Parietal lobe (tissue), 1 donor: Measurements from ENCODE around the gene CYFIP1. TPM values are rescaled to one million over a fixed set of nuclear protein-coding genes. Genes with fewer than 3 reads are reported as not detected.

ENCODE experiments used
- total RNA-seq: library from RNA; depleted of rRNA; stranded (reverse); fragments of >200 nt; gene quantifications from one replicate; pipeline ENCODE4 v1.2.3, GENCODE V29; 2014

The CYFIP1 gene
- 89.8 TPM for total RNA-seq

GRCh38 chr15:22980189-22981050, at the start of gene CYFIP1:
Gene CYFIP1, minus strand, starts transcription at chr15:22980368. Its CDS starts 33,083 bp downstream, at chr15:22947285.

DNA sequence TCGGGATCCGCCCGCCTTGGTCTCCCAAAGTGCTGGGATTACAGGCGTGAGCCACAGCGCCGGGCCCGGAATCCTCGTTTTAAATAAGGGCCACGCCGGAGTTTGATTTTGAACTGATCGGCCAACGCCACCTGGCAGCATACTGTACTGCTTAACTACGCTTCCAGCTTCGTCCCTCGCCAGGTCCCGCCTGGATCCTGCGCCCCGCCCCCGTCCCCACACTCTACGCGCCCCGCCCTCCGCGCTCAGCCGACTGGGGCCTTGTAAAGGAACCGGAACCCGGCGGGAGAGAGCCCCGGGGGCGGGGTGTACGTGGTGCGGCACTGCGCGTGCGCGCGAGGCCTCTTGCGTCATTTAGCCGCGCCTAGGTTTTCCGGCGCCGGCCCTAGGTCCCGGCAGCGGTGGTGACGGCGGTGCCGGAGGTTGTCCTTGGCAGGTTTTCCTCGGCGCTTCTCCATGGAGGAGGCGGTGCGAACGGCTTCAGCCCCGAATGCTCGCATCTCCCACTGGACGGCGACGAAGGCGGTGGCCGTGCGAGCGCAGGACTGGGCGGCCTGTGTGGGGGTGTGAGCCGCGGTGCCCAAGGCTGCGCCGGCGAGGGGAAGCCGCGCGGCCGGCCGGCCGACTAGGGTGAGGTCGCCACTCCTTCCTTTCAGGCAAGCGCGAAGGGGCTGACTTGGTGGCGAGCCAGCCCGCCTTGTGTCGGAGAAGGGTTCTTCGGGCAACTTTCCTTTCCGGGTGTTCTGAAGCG, 141.7 kb downstream of the CYFIP1 start, which contains the start of gene NIPA2:
TSS of gene NIPA2 (plus strand) at position 375 of the 751 bp plus-strand sequence. CDS start 13,066 bp downstream, outside the sequence.

Other genes with a start within 250 kb of the CYFIP1 start
- 40.7 TPM for gene NIPA1, start 193.7 kb downstream of the CYFIP1 start, total RNA-seq
- 42.9 TPM for gene NIPA2, start 141.7 kb downstream of the CYFIP1 start, total RNA-seq
- gene TUBGCP5, start 59.2 kb upstream of the CYFIP1 start, total RNA-seq, result 38.5 TPM
- gene GOLGA6L1, start 156.5 kb upstream of the CYFIP1 start, total RNA-seq, result not detected